Trophoblast cell (in vitro differentiated cells and primary cell): ENCODE results near the gene AHDC1.

Source experiments
- DNase-seq, 2 donors: peaks; one replicate each; pipeline ENCODE4 v3.0.0-alpha.2; 2016
- H2AFZ ChIP-seq: 2 replicates; pipeline ENCODE4 v1.6.1; 2013; ENCODE audit warnings: low read length, moderate library complexity, mild to moderate bottlenecking; ENCODE audit not compliant: insufficient read depth, poor library complexity
- H2AK5ac ChIP-seq: 2 replicates; pipeline ENCODE4 v1.6.1; 2013; ENCODE audit warnings: mild to moderate bottlenecking, low read length
- H2BK120ac ChIP-seq: 2 replicates; pipeline ENCODE4 v1.6.1; 2013; ENCODE audit warnings: low read length, mild to moderate bottlenecking, moderate library complexity; ENCODE audit not compliant: insufficient read depth, poor library complexity
- H2BK12ac ChIP-seq: 2 replicates; pipeline ENCODE4 v1.6.1; 2013; ENCODE audit warnings: mild to moderate bottlenecking, low read length, moderate library complexity
- H2BK5ac ChIP-seq: 2 replicates; pipeline ENCODE4 v1.6.1; 2013; ENCODE audit warnings: low read length, low read depth, moderate library complexity, mild to moderate bottlenecking; ENCODE audit not compliant: poor library complexity
- H3K14ac ChIP-seq: 2 replicates; pipeline ENCODE4 v1.6.1; 2013; ENCODE audit warnings: mild to moderate bottlenecking, low read length
- H3K18ac ChIP-seq: 2 replicates; pipeline ENCODE4 v1.6.1; 2013; ENCODE audit warnings: mild to moderate bottlenecking, low read length
- H3K23ac ChIP-seq: 2 replicates; pipeline ENCODE4 v1.6.1; 2013; ENCODE audit warnings: low read length
- H3K27ac ChIP-seq: 2 replicates; pipeline ENCODE4 v1.5.1; 2013; ENCODE audit warnings: low read depth, mild to moderate bottlenecking, inconsistent platforms, low read length, moderate library complexity
- H3K27me3 ChIP-seq: 2 replicates; pipeline ENCODE4 v1.6.1; 2013; ENCODE audit warnings: inconsistent platforms, mild to moderate bottlenecking, low read length, moderate library complexity; ENCODE audit not compliant: insufficient read depth
- H3K36me3 ChIP-seq, 2 experiments: 1 replicate in 1 of 2; 2 replicates in 1 of 2; pipeline ENCODE4 v1.6.1; 2013; ENCODE audit warnings: low read length in 2 of 2, mild to moderate bottlenecking in 2 of 2, moderate library complexity in 1 of 2; ENCODE audit not compliant: insufficient read depth in 2 of 2, control insufficient read depth in 1 of 2
- H3K4ac ChIP-seq: 2 replicates; pipeline ENCODE4 v1.6.1; 2013; ENCODE audit warnings: low read depth, mild to moderate bottlenecking, low read length, moderate library complexity
- H3K4me1 ChIP-seq, 2 experiments: 1 replicate in 1 of 2; 2 replicates in 1 of 2; pipeline ENCODE4 v1.6.1; 2013; ENCODE audit warnings: low read length in 2 of 2, mild to moderate bottlenecking in 2 of 2, moderate library complexity in 1 of 2; ENCODE audit not compliant: insufficient read depth in 2 of 2, control insufficient read depth in 1 of 2
- H3K4me2 ChIP-seq: 2 replicates; pipeline ENCODE4 v1.6.1; 2013; ENCODE audit warnings: inconsistent platforms, mild to moderate bottlenecking, low read length, moderate library complexity
- H3K4me3 ChIP-seq: 2 replicates; pipeline ENCODE4 v1.5.1; 2013; ENCODE audit warnings: mild to moderate bottlenecking, low read depth, low read length, inconsistent platforms
- H3K79me1 ChIP-seq: one replicate; pipeline ENCODE4 v1.6.1; 2013; ENCODE audit warnings: low read length
- H3K79me2 ChIP-seq: 2 replicates; pipeline ENCODE4 v1.6.1; 2013; ENCODE audit warnings: low read length, mild to moderate bottlenecking; ENCODE audit not compliant: control insufficient read depth, insufficient read depth, poor library complexity
- H3K9ac ChIP-seq: 2 replicates; pipeline ENCODE4 v1.6.1; 2013; ENCODE audit warnings: mild to moderate bottlenecking, low read length
- H3K9me3 ChIP-seq: 2 replicates; pipeline ENCODE4 v1.6.1; 2013; ENCODE audit warnings: low read depth, mild to moderate bottlenecking, control low read depth, inconsistent platforms, low read length; ENCODE audit not compliant: insufficient read depth
- H4K12ac ChIP-seq: 2 replicates; pipeline ENCODE4 v1.6.1; 2013; ENCODE audit warnings: low read depth, mild to moderate bottlenecking, low read length, moderate library complexity
- H4K8ac ChIP-seq: 2 replicates; pipeline ENCODE4 v1.6.1; 2013; ENCODE audit warnings: low read depth, mild to moderate bottlenecking, low read length, moderate library complexity
- H4K91ac ChIP-seq: one replicate; pipeline ENCODE4 v1.6.1; 2013; ENCODE audit warnings: low read depth, mild to moderate bottlenecking, low read length, moderate library complexity
- WGBS: extraction: QIAGEN DNeasy Blood & Tissue Kit; methylation state at CpG from one replicate; pipeline ENCODE4 v1.1.7; 2013; ENCODE audit warnings: missing lambda C conversion rate; ENCODE audit not compliant: insufficient read length, insufficient coverage; ENCODE audit errors: extremely low coverage; 5-methylcytosine and 5-hydroxymethylcytosine counted together

Gene AHDC1

DNA sequence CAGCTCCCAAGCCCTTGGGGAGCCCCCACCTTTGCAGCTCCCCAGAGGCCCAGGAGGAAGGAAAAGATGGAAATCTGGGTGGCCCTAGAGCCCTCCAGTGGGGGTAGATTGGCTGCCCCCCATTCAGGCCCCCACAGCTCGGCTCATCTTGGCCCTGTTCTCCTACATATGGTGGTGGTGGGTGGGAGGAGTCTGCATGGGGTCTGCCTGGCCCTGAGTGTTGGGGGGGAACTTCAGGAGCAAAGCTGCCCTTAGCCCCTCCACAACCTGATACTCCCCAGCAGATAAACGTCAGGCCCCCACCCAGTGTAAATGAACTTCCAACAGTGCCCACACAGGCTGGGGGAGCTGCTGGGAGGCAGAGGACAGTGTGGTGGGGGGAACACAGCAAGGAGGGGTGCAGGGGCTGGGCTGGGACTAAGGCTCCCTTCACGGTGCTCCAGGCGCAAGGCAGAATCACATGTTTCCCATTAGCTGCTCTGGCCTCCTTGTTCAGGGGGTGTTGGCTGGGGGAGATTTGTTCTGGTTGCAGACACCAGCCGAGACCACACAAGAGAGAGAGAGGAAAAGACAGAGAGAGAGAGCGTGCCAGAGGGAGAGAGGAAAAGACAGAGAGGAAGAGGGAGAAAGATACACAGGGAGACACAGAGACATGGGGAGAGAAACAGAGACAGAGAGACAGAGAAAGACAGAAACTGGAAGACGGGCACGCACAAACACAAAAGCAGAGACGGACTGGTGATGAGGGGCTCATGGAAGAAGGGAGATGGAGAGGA is 42.6 kb downstream of the AHDC1 start:
- Histone ChIP-seq H3K27me3 (no peaks in the 10 kb centered on the region), H3K9me3 (no peaks in the 10 kb centered on the region), H3K4me2 (no peak overlapping the region), H3K36me3 (peaks cover 10 to 28% of the 10 kb centered on the region in 2 experiments), H3K14ac (peak overlapping the region; percentile 15), H4K8ac (no peak overlapping the region), H3K4me3 (no peak overlapping the region), H3K9ac (no peak overlapping the region), H3K27ac (peak overlapping the region; percentile 13), H3K23ac (no peak overlapping the region), H3K4ac (peak overlapping the region; percentile 35), H2BK12ac (no peak overlapping the region), H4K91ac (peak overlapping the region; percentile 59), H3K4me1 (peaks cover 78 to 88% of the 10 kb centered on the region in 2 experiments), H3K18ac (peak overlapping the region; percentile 42), H3K79me2 (peaks cover 33% of the 10 kb centered on the region), H3K79me1 (peaks cover 53% of the 10 kb centered on the region), H4K12ac (no peak overlapping the region), H2BK120ac (peak overlapping the region; percentile 1), H2AFZ (no peak overlapping the region), H2AK5ac (peak overlapping the region; percentile 3), H2BK5ac (peak overlapping the region; percentile 18)
- no CpG with 5 or more reads among the region's 9 CpGs for WGBS
- DNase-seq = no peak

DNA sequence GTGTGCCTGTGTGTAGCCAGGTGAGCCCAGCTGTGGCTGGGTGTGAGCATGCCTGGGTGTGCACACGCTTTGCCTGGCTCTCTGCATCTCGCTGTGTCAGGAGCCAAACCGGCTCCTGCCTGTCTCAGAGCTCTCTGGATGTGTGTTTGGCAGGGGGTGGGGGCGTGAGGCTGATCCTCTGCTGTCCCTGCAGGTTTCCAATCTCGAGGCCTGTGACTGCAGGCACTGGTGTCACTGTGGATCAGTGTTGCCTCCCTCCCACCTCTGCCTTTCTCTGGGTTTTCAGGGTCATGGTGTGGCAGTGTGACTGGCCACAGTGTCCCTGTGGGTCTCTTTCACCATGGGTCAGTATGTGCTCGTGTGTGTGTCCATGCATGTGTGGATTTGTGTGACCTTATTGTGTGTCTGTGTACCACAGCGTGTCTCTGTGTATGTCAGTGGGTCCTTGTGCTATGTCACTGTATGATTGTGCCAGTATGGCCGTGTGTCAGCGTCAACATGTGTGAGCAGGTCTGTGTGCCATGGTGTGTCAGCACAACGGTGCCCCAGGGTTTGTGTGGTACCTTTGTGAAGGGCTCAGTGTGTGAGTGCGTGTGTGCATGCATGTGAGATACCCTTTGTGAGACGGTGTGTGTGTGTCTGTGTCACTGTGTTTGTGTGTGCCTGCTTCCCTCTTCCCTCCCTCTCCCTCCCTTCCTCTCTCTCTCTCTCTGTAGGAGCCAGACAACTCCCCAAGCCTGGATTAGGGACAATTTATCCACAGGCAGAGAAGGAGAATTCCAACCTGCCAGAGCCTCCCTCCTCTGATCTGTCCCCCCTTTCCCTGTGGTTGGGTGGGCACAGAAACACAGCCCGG is 43.4 kb downstream of the AHDC1 start:
- peak overlapping the region; percentile 4 for H2BK5ac ChIP-seq
- peaks cover 75 to 86% of the 10 kb centered on the region in 2 experiments for H3K4me1 ChIP-seq
- DNase-seq = no peak
- H3K4ac ChIP-seq = no peak overlapping the region
- peak overlapping the region; percentile 8 for H3K4me3 ChIP-seq
- no peak overlapping the region for H3K9ac ChIP-seq
- H4K91ac ChIP-seq = no peak overlapping the region
- H3K9me3 ChIP-seq = no peaks in the 10 kb centered on the region
- no peak overlapping the region for H4K8ac ChIP-seq
- H3K18ac ChIP-seq = peak overlapping the region; percentile 4
- H3K36me3 ChIP-seq = peaks cover 14 to 28% of the 10 kb centered on the region in 2 experiments
- no peak overlapping the region for H2AK5ac ChIP-seq
- no peak overlapping the region for H3K4me2 ChIP-seq
- no CpG with 5 or more reads among the region's 13 CpGs for WGBS
- peak overlapping the region; percentile 42 for H3K23ac ChIP-seq
- H2AFZ ChIP-seq = no peak overlapping the region
- H2BK12ac ChIP-seq = no peak overlapping the region
- peaks cover 32% of the 10 kb centered on the region for H3K79me2 ChIP-seq
- peak overlapping the region; percentile 13 for H3K27ac ChIP-seq
- no peak overlapping the region for H2BK120ac ChIP-seq
- peaks cover 49% of the 10 kb centered on the region for H3K79me1 ChIP-seq
- no peaks in the 10 kb centered on the region for H3K27me3 ChIP-seq
- H3K14ac ChIP-seq = no peak overlapping the region
- no peak overlapping the region for H4K12ac ChIP-seq

DNA sequence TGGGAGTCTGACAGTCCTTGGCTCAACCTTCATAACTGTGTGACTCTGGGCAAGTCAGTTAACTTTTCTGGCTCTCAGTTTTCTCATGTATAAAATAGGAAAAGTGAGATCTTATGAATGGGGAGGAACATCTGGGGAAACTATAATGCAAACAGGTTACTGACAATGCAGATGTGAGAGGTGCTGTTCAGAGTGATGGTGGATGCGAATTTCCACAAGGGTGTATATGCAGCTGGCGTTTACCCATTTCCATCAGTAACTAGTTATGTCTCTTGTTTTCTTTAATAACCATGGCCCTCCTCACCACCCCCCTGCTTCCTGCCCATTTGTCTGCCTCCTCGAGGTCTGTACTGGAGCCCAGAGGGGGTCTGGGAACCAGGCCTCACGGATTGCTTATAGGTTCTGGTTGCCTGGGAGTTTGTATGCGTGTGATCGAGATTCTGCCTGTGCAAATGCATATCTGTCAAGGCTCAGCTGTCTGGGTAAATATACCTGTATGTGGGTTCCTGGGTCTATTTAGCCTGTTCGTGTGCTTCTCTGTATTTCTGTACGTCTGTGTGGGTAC is 44.4 kb downstream of the AHDC1 start:
- H3K9ac ChIP-seq = no peak overlapping the region
- H3K4ac ChIP-seq = no peak overlapping the region
- H3K4me1 ChIP-seq = peaks cover 67 to 79% of the 10 kb centered on the region in 2 experiments
- no CpG with 5 or more reads among the region's 8 CpGs for WGBS
- H3K27ac ChIP-seq = peak overlapping the region; percentile 13
- no peak overlapping the region for H3K4me3 ChIP-seq
- H2BK5ac ChIP-seq = no peak overlapping the region
- no peak overlapping the region for H4K12ac ChIP-seq
- no peak overlapping the region for H4K8ac ChIP-seq
- H2BK120ac ChIP-seq = no peak overlapping the region
- peaks cover 25% of the 10 kb centered on the region for H3K79me2 ChIP-seq
- H3K4me2 ChIP-seq = no peak overlapping the region
- H2AFZ ChIP-seq = no peak overlapping the region
- no peak overlapping the region for H4K91ac ChIP-seq
- H3K14ac ChIP-seq = no peak overlapping the region
- DNase-seq = no peak
- H2BK12ac ChIP-seq = no peak overlapping the region
- peaks cover 19 to 37% of the 10 kb centered on the region in 2 experiments for H3K36me3 ChIP-seq
- no peak overlapping the region for H3K23ac ChIP-seq
- no peaks in the 10 kb centered on the region for H3K27me3 ChIP-seq
- peaks cover 40% of the 10 kb centered on the region for H3K79me1 ChIP-seq
- peak overlapping the region; percentile 4 for H3K18ac ChIP-seq
- H2AK5ac ChIP-seq = no peak overlapping the region
- no peaks in the 10 kb centered on the region for H3K9me3 ChIP-seq

DNA sequence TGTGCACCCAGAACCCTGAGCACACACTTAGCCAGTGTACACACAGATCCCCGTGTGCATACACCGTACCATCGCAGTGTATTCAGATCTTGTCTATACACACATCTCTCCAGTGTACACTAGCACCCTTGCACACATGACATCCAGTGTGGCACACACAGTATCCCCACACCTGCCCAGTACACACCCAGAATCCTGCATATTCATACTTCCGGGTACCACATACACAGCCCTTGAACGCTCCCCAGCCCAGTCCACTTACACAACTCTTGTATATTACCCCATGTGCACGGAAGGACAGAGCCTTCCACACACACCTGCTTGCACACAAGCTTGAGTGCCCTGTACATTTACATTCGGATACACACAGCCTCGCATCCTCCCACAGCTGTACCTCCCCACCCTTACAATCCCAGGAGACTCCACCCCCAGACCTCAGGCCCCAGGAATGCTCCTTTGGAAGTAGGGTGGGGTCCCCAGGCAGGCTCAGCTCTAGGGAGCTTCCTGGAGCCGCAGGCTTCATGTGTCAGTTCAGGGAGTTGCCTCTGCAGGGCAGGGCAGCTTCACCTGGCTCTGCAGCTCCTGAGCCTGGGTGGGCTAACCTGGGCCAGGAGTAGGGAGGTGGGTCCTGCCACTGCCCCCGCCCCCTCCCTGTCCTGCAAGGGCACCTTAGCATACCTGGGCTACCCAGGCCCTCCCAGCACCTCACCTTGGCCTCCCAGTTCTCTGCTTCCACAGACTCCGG is 46.2 kb downstream of the AHDC1 start:
- Histone ChIP-seq H2BK12ac (no peak overlapping the region), H4K91ac (peak overlapping the region; percentile 3), H3K27ac (peak overlapping the region; percentile 42), H3K9me3 (no peaks in the 10 kb centered on the region), H3K79me2 (peaks cover 14% of the 10 kb centered on the region), H3K4ac (no peak overlapping the region), H3K18ac (peak overlapping the region; percentile 24), H2AK5ac (peak overlapping the region; percentile 13), H3K23ac (no peak overlapping the region), H3K4me3 (no peak overlapping the region), H4K12ac (no peak overlapping the region), H3K79me1 (peaks cover 26% of the 10 kb centered on the region), H3K4me2 (peak overlapping the region; percentile 34), H2AFZ (peak overlapping the region; percentile 12), H3K9ac (no peak overlapping the region), H3K36me3 (peaks cover 26 to 47% of the 10 kb centered on the region in 2 experiments), H3K14ac (peak overlapping the region; percentile 29), H2BK5ac (peak overlapping the region; percentile 19), H3K27me3 (no peaks in the 10 kb centered on the region), H4K8ac (peak overlapping the region; percentile 21), H3K4me1 (peaks cover 50 to 62% of the 10 kb centered on the region in 2 experiments), H2BK120ac (no peak overlapping the region)
- DNase-seq = no peak
- no CpG with 5 or more reads among the region's 11 CpGs for WGBS
